OCI-LY3 (cell line): ENCODE data around the gene CTDSP1.

Source experiments
- H2AFZ ChIP-seq: fragments of 200-600, 300-600 bp; shearing (Covaris generic); 2 replicates; pipeline ENCODE4 v1.6.0; 2014; ENCODE audit warnings: antibody characterized with exemption, low read depth, low read length
- H3K27ac ChIP-seq: fragments of 200-600, 300-600 bp; sonication (generic); 2 replicates; pipeline ENCODE4 v1.5.1; 2014; ENCODE audit warnings: mild to moderate bottlenecking, low read length, moderate library complexity, mixed read lengths
- H3K27me3 ChIP-seq: fragments of 200-600, 300-600 bp; sonication (generic); 2 replicates; pipeline ENCODE4 v1.6.1; 2014; ENCODE audit warnings: low read depth, low read length, mixed read lengths
- H3K36me3 ChIP-seq: fragments of 200-600, 300-600 bp; sonication (generic); replicated peaks from 2 replicates; pipeline ENCODE3; 2014; ENCODE audit warnings: low read depth, low read length, mixed read lengths
- H3K4me1 ChIP-seq: fragments of 300-600, 200-600 bp; sonication (generic); 2 replicates; pipeline ENCODE4 v1.6.1; 2014; ENCODE audit warnings: low read length, mixed read lengths
- H3K4me2 ChIP-seq: fragments of 200-600, 300-600 bp; sonication (generic); 2 replicates; pipeline ENCODE4 v1.6.1; 2014; ENCODE audit warnings: low read length, mixed read lengths
- H3K4me3 ChIP-seq: fragments of 300-600, 200-600 bp; sonication (generic); 2 replicates; pipeline ENCODE4 v1.5.1; 2014; ENCODE audit warnings: antibody characterized with exemption, mild to moderate bottlenecking, low read length, moderate library complexity
- H3K79me2 ChIP-seq: fragments of 300-600, 200-600 bp; shearing (Covaris generic); 2 replicates; pipeline ENCODE4 v1.6.1; 2014; ENCODE audit warnings: mild to moderate bottlenecking, low read length, mixed read lengths
- H3K9ac ChIP-seq: fragments of 300-600, 200-600 bp; shearing (Covaris generic); 2 replicates; pipeline ENCODE4 v1.6.0; 2014; ENCODE audit warnings: mild to moderate bottlenecking, low read length, moderate library complexity
- H3K9me3 ChIP-seq: fragments of 200-600, 300-600 bp; shearing (Covaris generic); 2 replicates; pipeline ENCODE4 v1.6.1; 2014; ENCODE audit warnings: low read length, mixed read lengths; ENCODE audit not compliant: insufficient read depth
- H4K20me1 ChIP-seq: fragments of 200-600, 300-600 bp; sonication (generic); 2 replicates; pipeline ENCODE4 v1.6.1; 2016; ENCODE audit warnings: low read length, mixed read lengths; ENCODE audit not compliant: insufficient read depth
- CTCF ChIP-seq: fragments of 200-600, 300-600 bp; sonication (generic); IDR thresholded peaks from 2 replicates; pipeline ENCODE4 v1.5.1; 2014; ENCODE audit warnings: antibody characterized with exemption, low read length, low read depth
- EZH2phosphoT487 ChIP-seq: fragments of 200-600 bp; shearing (Covaris generic); IDR thresholded peaks from 2 replicates; pipeline ENCODE4 v1.6.1; 2018; ENCODE audit warnings: antibody characterized with exemption, mixed run types, low read depth

Gene CTDSP1

GRCh38 chr2:218434456-218434855, 34.8 kb downstream of the CTDSP1 start:
- Histone ChIP-seq H3K4me1 (peaks cover 13% of the 10 kb centered on the region), H3K27ac (no peak overlapping the region), H3K4me3 (no peak overlapping the region), H4K20me1 (no peaks in the 10 kb centered on the region), H3K27me3 (no peaks in the 10 kb centered on the region), H2AFZ (no peak overlapping the region), H3K9me3 (no peaks in the 10 kb centered on the region), H3K36me3 (no peaks in the 10 kb centered on the region), H3K79me2 (no peaks in the 10 kb centered on the region), H3K9ac (no peak overlapping the region), H3K4me2 (no peak overlapping the region)
- no peak for TF ChIP-seq EZH2phosphoT487

- H3K9me3 ChIP-seq: no peaks in the 10 kb centered on the region
- H3K27me3 ChIP-seq: no peaks in the 10 kb centered on the region
- no peak overlapping the region for H3K27ac ChIP-seq
- no peak overlapping the region for H3K4me3 ChIP-seq
- no peaks in the 10 kb centered on the region for H4K20me1 ChIP-seq
- H3K79me2 ChIP-seq: no peaks in the 10 kb centered on the region
- no peak overlapping the region for H3K4me2 ChIP-seq
- H3K4me1 ChIP-seq: peaks cover 13% of the 10 kb centered on the region
- H2AFZ ChIP-seq: no peak overlapping the region
- no peaks in the 10 kb centered on the region for H3K36me3 ChIP-seq
- H3K9ac ChIP-seq: no peak overlapping the region
- TF ChIP-seq CTCF: no peak
- TF ChIP-seq EZH2phosphoT487: no peak
Measured at GRCh38 chr2:218435003-218435982, 35.6 kb downstream of the CTDSP1 start.

- Histone ChIP-seq H4K20me1 (no peaks in the 10 kb centered on the region), H3K4me3 (no peak overlapping the region), H3K4me2 (no peak overlapping the region), H3K27me3 (no peaks in the 10 kb centered on the region), H3K36me3 (no peaks in the 10 kb centered on the region), H3K9me3 (no peaks in the 10 kb centered on the region), H3K9ac (no peak overlapping the region), H3K27ac (no peak overlapping the region), H2AFZ (no peak overlapping the region), H3K4me1 (peaks cover 13% of the 10 kb centered on the region), H3K79me2 (no peaks in the 10 kb centered on the region)
- TF ChIP-seq EZH2phosphoT487: no peak
- TF ChIP-seq CTCF: no peak
Measured at GRCh38 chr2:218436992-218437391, 37.3 kb downstream of the CTDSP1 start.

GRCh38 chr2:218437969-218438368, 38.3 kb downstream of the CTDSP1 start:
- H3K36me3 ChIP-seq: no peaks in the 10 kb centered on the region
- no peak for TF ChIP-seq EZH2phosphoT487
- TF ChIP-seq CTCF: no peak
- no peak overlapping the region for H3K9ac ChIP-seq
- no peak overlapping the region for H3K4me2 ChIP-seq
- peaks cover 13% of the 10 kb centered on the region for H3K4me1 ChIP-seq
- no peak overlapping the region for H3K4me3 ChIP-seq
- H3K27me3 ChIP-seq: no peaks in the 10 kb centered on the region
- H3K9me3 ChIP-seq: no peaks in the 10 kb centered on the region
- H2AFZ ChIP-seq: no peak overlapping the region
- no peak overlapping the region for H3K27ac ChIP-seq
- H3K79me2 ChIP-seq: no peaks in the 10 kb centered on the region
- H4K20me1 ChIP-seq: no peaks in the 10 kb centered on the region
